Measurements from ENCODE around the gene ITPA. TPM values are rescaled to one million over a fixed set of nuclear protein-coding genes. Genes with fewer than 3 reads are reported as not detected.

Gene ITPA
- total and polyA plus RNA-seq, 2 of the 4 experiments (the other 2 are of a cell fraction) = 32.4 to 49.0 TPM

GRCh38 chr20:3245711-3246110 lies 36.4 kb downstream of the ITPA start:
- dilution Hi-C loops (cut with HindIII; ENCODE audit: low sequenced_read_pairs, unreplicated experiment) (no loop called here), intact Hi-C loops (cut with micrococcal nuclease) (no loop called here), in situ Hi-C loops (cut with MboI; ENCODE audit: low sequenced_read_pairs) (no loop called here)
- POLR2A ChIA-PET (ENCODE audit: unreplicated experiment) = no interaction called here
- no peak overlapping the region for H3K9ac ChIP-seq (ENCODE audit: low read depth, low read length)
- TF ChIP-seq NFE2L2 (IDR thresholded peaks at IDR 0.05; ENCODE audit: low read depth, low read length) (no peak), MAZ (IDR thresholded peaks at IDR 0.05; ENCODE audit: borderline replicate concordance, low read depth, low read length) (no peak), FOS (IDR thresholded peaks at IDR 0.05; ENCODE audit: low read depth, low read length) (no peak), CHD1 (IDR thresholded peaks at IDR 0.05; ENCODE audit: low read depth, low read length) (no peak), CEBPB (IDR thresholded peaks at IDR 0.05; ENCODE audit: low read depth, low read length) (no peak), POLR2A (IDR thresholded peaks at IDR 0.05; ENCODE audit: low read depth, low read length) (no peak), BHLHE40 (IDR thresholded peaks at IDR 0.05; ENCODE audit: low read depth, low read length) (no peak), RFX5 (IDR thresholded peaks at IDR 0.05; ENCODE audit: low read depth, low read length) (no peak), MXI1 (IDR thresholded peaks at IDR 0.05; ENCODE audit: borderline replicate concordance, low read depth, low read length) (no peak), SMC3 (IDR thresholded peaks at IDR 0.05; ENCODE audit: low read depth, low read length) (no peak)
- TF ChIP-seq, protein P1, sequence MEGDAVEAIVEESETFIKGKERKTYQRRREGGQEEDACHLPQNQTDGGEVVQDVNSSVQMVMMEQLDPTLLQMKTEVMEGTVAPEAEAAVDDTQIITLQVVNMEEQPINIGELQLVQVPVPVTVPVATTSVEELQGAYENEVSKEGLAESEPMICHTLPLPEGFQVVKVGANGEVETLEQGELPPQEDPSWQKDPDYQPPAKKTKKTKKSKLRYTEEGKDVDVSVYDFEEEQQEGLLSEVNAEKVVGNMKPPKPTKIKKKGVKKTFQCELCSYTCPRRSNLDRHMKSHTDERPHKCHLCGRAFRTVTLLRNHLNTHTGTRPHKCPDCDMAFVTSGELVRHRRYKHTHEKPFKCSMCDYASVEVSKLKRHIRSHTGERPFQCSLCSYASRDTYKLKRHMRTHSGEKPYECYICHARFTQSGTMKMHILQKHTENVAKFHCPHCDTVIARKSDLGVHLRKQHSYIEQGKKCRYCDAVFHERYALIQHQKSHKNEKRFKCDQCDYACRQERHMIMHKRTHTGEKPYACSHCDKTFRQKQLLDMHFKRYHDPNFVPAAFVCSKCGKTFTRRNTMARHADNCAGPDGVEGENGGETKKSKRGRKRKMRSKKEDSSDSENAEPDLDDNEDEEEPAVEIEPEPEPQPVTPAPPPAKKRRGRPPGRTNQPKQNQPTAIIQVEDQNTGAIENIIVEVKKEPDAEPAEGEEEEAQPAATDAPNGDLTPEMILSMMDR (conservative IDR thresholded peaks at IDR 0.05; ENCODE audit: low read depth, low read length) = no peak
- TF ChIP-seq, protein P2, sequence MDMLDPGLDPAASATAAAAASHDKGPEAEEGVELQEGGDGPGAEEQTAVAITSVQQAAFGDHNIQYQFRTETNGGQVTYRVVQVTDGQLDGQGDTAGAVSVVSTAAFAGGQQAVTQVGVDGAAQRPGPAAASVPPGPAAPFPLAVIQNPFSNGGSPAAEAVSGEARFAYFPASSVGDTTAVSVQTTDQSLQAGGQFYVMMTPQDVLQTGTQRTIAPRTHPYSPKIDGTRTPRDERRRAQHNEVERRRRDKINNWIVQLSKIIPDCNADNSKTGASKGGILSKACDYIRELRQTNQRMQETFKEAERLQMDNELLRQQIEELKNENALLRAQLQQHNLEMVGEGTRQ (IDR thresholded peaks at IDR 0.05; ENCODE audit: low read depth, low read length) = no peak
- WGBS, 2 experiments (ENCODE audit: extremely low coverage in 2 of 2, insufficient read length in 1 of 2) = 50% methylated on average over 1 of the region's 4 CpGs; no CpG with 5 or more reads in 1 of the 2 experiments
- H3K4me2 ChIP-seq (ENCODE audit: low read depth, low read length) = no peak overlapping the region
- no peak overlapping the region for H3K4me3 ChIP-seq (ENCODE audit: insufficient read depth, low read depth, low read length)
- H3K4me1 ChIP-seq (ENCODE audit: control insufficient read depth, insufficient read depth, low read length) = no peaks in the 10 kb centered on the region
- no peak overlapping the region for H2BK15ac ChIP-seq (ENCODE audit: low read depth, low read length)
- H4K5ac ChIP-seq (ENCODE audit: low read depth, low read length) = no peak overlapping the region
- no peak overlapping the region for H2AK9ac ChIP-seq (replicated peaks; ENCODE audit: low read depth, low read length, poor library complexity)
- no peak overlapping the region for H2AFZ ChIP-seq (replicated peaks; ENCODE audit: low read length, poor library complexity)
- no TSS peak for BruUV-seq (replicated peaks)
- CTCF ChIA-PET = interaction anchor here (0.7 kb wide), 1 partner anchor 1026 kb away, joined by 3 read pairs; no protein-coding TSS in a partner anchor
- no peak overlapping the region for H3K27ac ChIP-seq (ENCODE audit: insufficient read depth, low read length)
- H4K20me1 ChIP-seq (ENCODE audit: insufficient read depth, low read length) = no peaks in the 10 kb centered on the region
- H2BK20ac ChIP-seq (ENCODE audit: low read depth, low read length) = no peak overlapping the region
- H3K56ac ChIP-seq (ENCODE audit: extremely low read depth, insufficient read depth, low read length) = no peak overlapping the region
- H3K27me3 ChIP-seq (ENCODE audit: control insufficient read depth, insufficient read depth, low read length) = peaks cover 6% of the 10 kb centered on the region; the same call in 1 of the 2 replicates
- H2AK5ac ChIP-seq (ENCODE audit: low read depth, low read length) = no peak overlapping the region
- H3K4ac ChIP-seq (ENCODE audit: low read depth, low read length) = no peak overlapping the region
- H3K36me3 ChIP-seq (ENCODE audit: control insufficient read depth, insufficient read depth, low read length) = peaks cover under 1% of the 10 kb centered on the region; the same call in 1 of the 2 replicates
- no peaks in the 10 kb centered on the region for H3K79me1 ChIP-seq (ENCODE audit: low read depth in 1 of 2, low read length in 2 of 2)
- no peak overlapping the region for H4K91ac ChIP-seq (ENCODE audit: insufficient read depth, low read depth, low read length)
- no peak overlapping the region for H3K14ac ChIP-seq (replicated peaks; ENCODE audit: low read depth, low read length)
- ATAC-seq (ENCODE audit: low read depth) = no peak
- no peaks in the 10 kb centered on the region for H3K9me1 ChIP-seq (ENCODE audit: insufficient read depth, low read length)
- H2BK120ac ChIP-seq (ENCODE audit: low read depth, low read length) = no peak overlapping the region
- DNase-seq = no peak
- no peak overlapping the region for H4K8ac ChIP-seq (ENCODE audit: low read depth in 2 of 2, low read length in 2 of 2)
- no peak overlapping the region for H3K23ac ChIP-seq (ENCODE audit: low read depth, low read length)
- H3K18ac ChIP-seq (ENCODE audit: low read depth, low read length) = no peak overlapping the region
- H3K9me3 ChIP-seq (ENCODE audit: control insufficient read depth, insufficient read depth, low read length) = no peaks in the 10 kb centered on the region
- H2BK5ac ChIP-seq (ENCODE audit: low read depth, low read length, poor library complexity, severe bottlenecking) = no peak overlapping the region

Data from IMR-90 (cell line).